GM11168 (cell line): ENCODE data around the gene GALNT12.

Experiments
- in situ Hi-C: fragments of 300-500 bp; cut with MboI; formaldehyde crosslinking; loops from one replicate; pipeline ENCODE4 v1.12.0; 2022; ENCODE audit warnings: low sequenced_read_pairs; ENCODE audit not compliant: unreplicated experiment

The GALNT12 gene

GRCh38 chr9:98807070-98807813 is at the start of gene GALNT12:
Gene GALNT12 (plus strand): TSS chr9:98807670. CDS start chr9:98807699, 29 bp downstream.
- in situ Hi-C loops = no loop called here

GRCh38 chr9:98760231-98760630 is 47.2 kb upstream of the GALNT12 start:
- in situ Hi-C loops = no loop called here

GRCh38 chr9:98763986-98764745 is 43.3 kb upstream of the GALNT12 start:
- in situ Hi-C loops = no loop called here

GRCh38 chr9:98765256-98765655 is 42.2 kb upstream of the GALNT12 start:
- in situ Hi-C loops = no loop called here

GRCh38 chr9:98766586-98766985 is 40.9 kb upstream of the GALNT12 start:
- in situ Hi-C loops = no loop called here

- in situ Hi-C loops = no loop called here
Measured at GRCh38 chr9:98767196-98767595, 40.3 kb upstream of the GALNT12 start.

GRCh38 chr9:98767915-98768314 is 39.6 kb upstream of the GALNT12 start:
- in situ Hi-C loops = no loop called here

GRCh38 chr9:98768344-98768743 is 39.1 kb upstream of the GALNT12 start:
- in situ Hi-C loops = no loop called here

- in situ Hi-C loops = loop anchor here (5.0 kb wide), 1 partner anchor 458 kb away; no protein-coding TSS in a partner anchor
Measured at GRCh38 chr9:98770717-98771116, 36.8 kb upstream of the GALNT12 start.

- in situ Hi-C loops = loop anchor here (5.0 kb wide), 1 partner anchor 459 kb away; no protein-coding TSS in a partner anchor
Measured at GRCh38 chr9:98771209-98771874, 36.1 kb upstream of the GALNT12 start.

GRCh38 chr9:98772364-98773155 is 34.9 kb upstream of the GALNT12 start:
- in situ Hi-C loops = loop anchor here (5.0 kb wide), 1 partner anchor 460 kb away; no protein-coding TSS in a partner anchor

- in situ Hi-C loops = loop anchor here (5.0 kb wide), 1 partner anchor 461 kb away; no protein-coding TSS in a partner anchor
Measured at GRCh38 chr9:98773721-98774120, 33.7 kb upstream of the GALNT12 start.

- in situ Hi-C loops = loop anchor here (5.0 kb wide), 1 partner anchor 462 kb away; no protein-coding TSS in a partner anchor
Measured at GRCh38 chr9:98774746-98775145, 32.7 kb upstream of the GALNT12 start.

- in situ Hi-C loops = no loop called here
Measured at GRCh38 chr9:98775831-98776441, 31.5 kb upstream of the GALNT12 start.

- in situ Hi-C loops = no loop called here
Measured at GRCh38 chr9:98777618-98778017, 29.9 kb upstream of the GALNT12 start.

GRCh38 chr9:98778251-98778650 is 29.2 kb upstream of the GALNT12 start:
- in situ Hi-C loops = no loop called here

- in situ Hi-C loops = no loop called here
Measured at GRCh38 chr9:98778711-98779530, 28.5 kb upstream of the GALNT12 start.

GRCh38 chr9:98780059-98780749 is 27.3 kb upstream of the GALNT12 start:
- in situ Hi-C loops = no loop called here
